Endothelial cell of umbilical vein (primary cell): Measurements from ENCODE around the gene ZBTB25. TPM values are rescaled to one million over a fixed set of nuclear protein-coding genes. Genes with fewer than 3 reads are reported as not detected.

Experiments used
- BruUV-seq: library from RNA; stranded (reverse); fragments of 400-500 nt; replicated peaks from 2 replicates; lab custom pipeline; 2021; lab: Mats Ljungman, UMichigan
- CTCF ChIA-PET: fragments of 300-600, 350-600 bp; sonication (Branson Sonifier 250); formaldehyde crosslinking; loops from one replicate; lab custom pipeline; 2021; ENCODE audit warnings: antibody characterized with exemption, inconsistent platforms; lab: Charles Lee
- POLR2A ChIA-PET: fragments of 300-600, 350-600 bp; sonication (Branson Sonifier 250); formaldehyde crosslinking; loops from one replicate; lab custom pipeline; 2021; ENCODE audit warnings: antibody characterized with exemption, inconsistent platforms; lab: Charles Lee
- DNase-seq: peaks from one replicate; pipeline ENCODE4 v3.0.0-alpha.2; 2011; ENCODE audit warnings: low read depth, low spot score
- FAIRE-seq: peaks from 2 replicates; lab custom pipeline; 2011; peaks lifted over from hg19 to GRCh38; lab: Jason Lieb, UNC
- H2AFZ ChIP-seq: 2 replicates; pipeline ENCODE4 v1.6.0; 2012; ENCODE audit warnings: low read depth, low read length, control low read depth, inconsistent platforms
- H3K27ac ChIP-seq: 2 replicates; pipeline ENCODE4 v1.5.1; 2011; ENCODE audit warnings: low read depth, mild to moderate bottlenecking, control low read depth, low read length, moderate library complexity; ENCODE audit not compliant: insufficient read depth
- H3K27me3 ChIP-seq, 2 experiments: 2 replicates each; pipeline versions ENCODE4 v1.6.0 to v1.6.1; 2011; ENCODE audit warnings: low read length in 2 of 2, mixed read lengths in 1 of 2; ENCODE audit not compliant: control insufficient read depth in 2 of 2, insufficient read depth in 2 of 2
- H3K36me3 ChIP-seq, 2 experiments: 2 replicates in 1 of 2; 3 replicates in 1 of 2; pipeline ENCODE4 v1.5.1; 2011; ENCODE audit warnings: low read length in 2 of 2, mild to moderate bottlenecking in 1 of 2, moderate library complexity in 1 of 2; ENCODE audit not compliant: control insufficient read depth in 2 of 2, insufficient read depth in 2 of 2; ENCODE audit errors: extremely low read depth in 1 of 2
- H3K4me1 ChIP-seq: 3 replicates; pipeline ENCODE4 v1.5.1; 2011; ENCODE audit warnings: mild to moderate bottlenecking, low read length; ENCODE audit not compliant: control insufficient read depth, insufficient read depth; ENCODE audit errors: extremely low read depth
- H3K4me2 ChIP-seq: 2 replicates; pipeline ENCODE4 v1.6.1; 2011; ENCODE audit warnings: low read length, control low read depth, mixed read lengths; ENCODE audit not compliant: insufficient read depth
- H3K4me3 ChIP-seq, 3 experiments: fragments of 200-600 bp in 1 of 3; sonication (generic), shearing (Covaris generic) in 1 of 3; replicated peaks in 1 of 3; 2 replicates each; pipeline ENCODE4 v1.5.1; 2011 to 2016; ENCODE audit warnings: control low read depth in 3 of 3, low read length in 3 of 3, mild to moderate bottlenecking in 2 of 3, inconsistent platforms in 1 of 3, low read depth in 1 of 3, moderate library complexity in 1 of 3; ENCODE audit not compliant: insufficient read depth in 1 of 3
- H3K79me2 ChIP-seq: 2 replicates; pipeline ENCODE4 v1.6.0; 2012; ENCODE audit warnings: low read length, inconsistent platforms; ENCODE audit not compliant: control insufficient read depth, insufficient read depth
- H3K9ac ChIP-seq: replicated peaks from 2 replicates; pipeline ENCODE3; 2011; ENCODE audit warnings: low read length, control low read depth; ENCODE audit not compliant: insufficient read depth; ENCODE audit errors: extremely low read depth
- H3K9me1 ChIP-seq: replicated peaks from 3 replicates; pipeline ENCODE4 v1.6.0; 2011; ENCODE audit warnings: mild to moderate bottlenecking, low read length; ENCODE audit not compliant: control insufficient read depth, insufficient read depth; ENCODE audit errors: extremely low read depth
- H3K9me3 ChIP-seq: replicated peaks from 2 replicates; pipeline ENCODE4 v1.5.1; 2012; ENCODE audit warnings: low read length, inconsistent platforms; ENCODE audit not compliant: control insufficient read depth, insufficient read depth
- H4K20me1 ChIP-seq: replicated peaks from 2 replicates; pipeline ENCODE3; 2011; ENCODE audit warnings: mild to moderate bottlenecking, low read length; ENCODE audit not compliant: control insufficient read depth, insufficient read depth; ENCODE audit errors: extremely low read depth
- EZH2 ChIP-seq: IDR thresholded peaks from 2 replicates; pipeline ENCODE4 v1.6.1; 2012; ENCODE audit warnings: borderline replicate concordance, low read depth, mild to moderate bottlenecking, moderate library complexity, low read length, inconsistent platforms; ENCODE audit not compliant: severe bottlenecking
- FOS ChIP-seq: IDR thresholded peaks from 2 replicates; pipeline ENCODE4 v1.6.1; 2011; ENCODE audit warnings: mild to moderate bottlenecking, low read length, moderate library complexity, borderline replicate concordance; ENCODE audit not compliant: insufficient read depth
- GATA2 ChIP-seq: IDR thresholded peaks from 2 replicates; pipeline ENCODE4 v1.7.0; 2011; ENCODE audit warnings: low read depth, mild to moderate bottlenecking, moderate library complexity, mixed read lengths, low read length; ENCODE audit not compliant: insufficient read length, insufficient read depth
- JUN ChIP-seq: IDR thresholded peaks from 2 replicates; pipeline ENCODE4 v1.6.1; 2011; ENCODE audit warnings: borderline replicate concordance, low read depth; ENCODE audit not compliant: insufficient read length, insufficient read depth
- MAX ChIP-seq: IDR thresholded peaks from 2 replicates; pipeline ENCODE4 v1.6.1; 2011; ENCODE audit not compliant: insufficient read depth, insufficient read length
- MYC ChIP-seq: IDR thresholded peaks from one replicate; pipeline ENCODE4 v1.6.1; 2011; ENCODE audit warnings: mild to moderate bottlenecking, low read depth, low read length
- POLR2A ChIP-seq: IDR thresholded peaks from 2 replicates; pipeline ENCODE4 v1.6.1; 2012; ENCODE audit warnings: low read depth, mild to moderate bottlenecking, control low read depth, low read length
- POLR2AphosphoS5 ChIP-seq: IDR thresholded peaks from 2 replicates; pipeline ENCODE4 v1.6.1; 2012; ENCODE audit warnings: low read depth, mild to moderate bottlenecking, control low read depth, low read length, moderate library complexity; ENCODE audit not compliant: insufficient read depth
- dilution Hi-C: fragments of 300-500 bp; cut with MboI; formaldehyde crosslinking; loops from one replicate; pipeline ENCODE4 v1.15.0; 2019; ENCODE audit warnings: low sequenced_read_pairs; ENCODE audit not compliant: extremely low pct_ligation_motif_present
- intact Hi-C: fragments of 100-400 bp; cut with micrococcal nuclease; formaldehyde crosslinking; loops from one replicate; pipeline ENCODE4 v1.10.0; 2022
- polyA plus RNA-seq, 4 experiments: library from polyadenylated mRNA; depleted of rRNA in 3 of 4; stranded (reverse) in 3 of 4; unstranded in 1 of 4; fragments of >200 nt; gene quantifications; 2 replicates each; pipeline versions ENCODE4 v1.2.1 to v1.2.3, GENCODE V29; 2011 to 2012; ENCODE audit warnings: missing spikeins in 1 of 4
- total RNA-seq: library from RNA; stranded (reverse); gene quantifications from 2 replicates; pipeline ENCODE4 v1.2.3, GENCODE V29; 2021
- TF ChIP-seq, protein P1 (sequence below), 2 donors: IDR thresholded peaks; 1 replicate in 1 of 2; 2 replicates in 1 of 2; pipeline ENCODE4 v1.5.1; 2011; ENCODE audit warnings: low read length in 2 of 2, mild to moderate bottlenecking in 2 of 2, moderate library complexity in 2 of 2, control low read depth in 1 of 2, inconsistent platforms in 1 of 2, low read depth in 1 of 2; ENCODE audit not compliant: insufficient read depth in 1 of 2; ENCODE audit errors: extremely low read depth in 1 of 2

ZBTB25 gene
- total and polyA plus RNA-seq, 2 donors (not counting 3 experiments of a cell fraction or from before 2014, with no cell fraction given): 3.2 to 7.7 TPM

GRCh38 chr14:64496764-64497163 lies 6.9 kb downstream of the ZBTB25 start:
- no peak overlapping the region for H2AFZ ChIP-seq
- dilution Hi-C loops: no loop called here
- no TSS peak for BruUV-seq
- H3K27ac ChIP-seq: no peak overlapping the region
- ChIA-PET POLR2A (interaction anchor here (0.9 kb wide), 1 partner anchor 44 kb away, joined by 3 read pairs; the partner anchor contains the start of gene HSPA2), CTCF (interaction anchor here (0.9 to 2.8 kb wide), 7 partner anchors 10 to 67 kb away, joined by 3 to 9 read pairs (median 3); partner anchors contain the start of gene HSPA2)
- no peak overlapping the region for H3K4me2 ChIP-seq
- no peaks in the 10 kb centered on the region for H3K27me3 ChIP-seq
- H3K9ac ChIP-seq: no peak overlapping the region
- no peaks in the 10 kb centered on the region for H3K9me1 ChIP-seq
- intact Hi-C loops: no loop called here
- TF ChIP-seq, protein P1, sequence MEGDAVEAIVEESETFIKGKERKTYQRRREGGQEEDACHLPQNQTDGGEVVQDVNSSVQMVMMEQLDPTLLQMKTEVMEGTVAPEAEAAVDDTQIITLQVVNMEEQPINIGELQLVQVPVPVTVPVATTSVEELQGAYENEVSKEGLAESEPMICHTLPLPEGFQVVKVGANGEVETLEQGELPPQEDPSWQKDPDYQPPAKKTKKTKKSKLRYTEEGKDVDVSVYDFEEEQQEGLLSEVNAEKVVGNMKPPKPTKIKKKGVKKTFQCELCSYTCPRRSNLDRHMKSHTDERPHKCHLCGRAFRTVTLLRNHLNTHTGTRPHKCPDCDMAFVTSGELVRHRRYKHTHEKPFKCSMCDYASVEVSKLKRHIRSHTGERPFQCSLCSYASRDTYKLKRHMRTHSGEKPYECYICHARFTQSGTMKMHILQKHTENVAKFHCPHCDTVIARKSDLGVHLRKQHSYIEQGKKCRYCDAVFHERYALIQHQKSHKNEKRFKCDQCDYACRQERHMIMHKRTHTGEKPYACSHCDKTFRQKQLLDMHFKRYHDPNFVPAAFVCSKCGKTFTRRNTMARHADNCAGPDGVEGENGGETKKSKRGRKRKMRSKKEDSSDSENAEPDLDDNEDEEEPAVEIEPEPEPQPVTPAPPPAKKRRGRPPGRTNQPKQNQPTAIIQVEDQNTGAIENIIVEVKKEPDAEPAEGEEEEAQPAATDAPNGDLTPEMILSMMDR (IDR thresholded peaks at IDR 0.05; ENCODE audit: extremely low read depth in 1 of 2, insufficient read depth in 1 of 2, low read depth in 1 of 2, low read length in 2 of 2): no peak
- DNase-seq (no peak), FAIRE-seq (no peak)
- peaks cover under 1% of the 10 kb centered on the region for H3K79me2 ChIP-seq
- H3K9me3 ChIP-seq: no peaks in the 10 kb centered on the region
- H4K20me1 ChIP-seq: no peaks in the 10 kb centered on the region
- no peaks in the 10 kb centered on the region for H3K36me3 ChIP-seq
- no peak overlapping the region for H3K4me3 ChIP-seq
- H3K4me1 ChIP-seq: peaks cover 9% of the 10 kb centered on the region

GRCh38 chr14:64495252-64495651 lies 8.4 kb downstream of the ZBTB25 start:
- Histone ChIP-seq H3K9me1 (no peaks in the 10 kb centered on the region), H3K27me3 (no peaks in the 10 kb centered on the region), H3K9ac (no peak overlapping the region), H3K4me1 (no peaks in the 10 kb centered on the region), H3K79me2 (no peaks in the 10 kb centered on the region), H3K36me3 (no peaks in the 10 kb centered on the region), H3K4me3 (no peak overlapping the region), H4K20me1 (no peaks in the 10 kb centered on the region), H3K27ac (no peak overlapping the region), H3K4me2 (no peak overlapping the region), H2AFZ (no peak overlapping the region), H3K9me3 (no peaks in the 10 kb centered on the region)
- ChIA-PET CTCF (interaction anchor here (1.4 to 2.8 kb wide), 3 partner anchors 12 to 17 kb away, joined by 6 to 9 read pairs (median 7); no protein-coding TSS in a partner anchor), POLR2A (no interaction called here)
- TF ChIP-seq, protein P1 (IDR thresholded peaks at IDR 0.05; ENCODE audit: extremely low read depth in 1 of 2, insufficient read depth in 1 of 2, low read depth in 1 of 2, low read length in 2 of 2): no peak
- TF ChIP-seq JUN (no peak), GATA2 (no peak), EZH2 (no peak), MYC (no peak), MAX (no peak), FOS (no peak), POLR2AphosphoS5 (no peak), POLR2A (no peak)
- DNase-seq (no peak), FAIRE-seq (no peak)
- dilution Hi-C loops (no loop called here), intact Hi-C loops (no loop called here)
- no TSS peak for BruUV-seq
